Fibroblast of lung (primary cell): Measurements from ENCODE around the gene NT5C3A. TPM values are rescaled to one million over a fixed set of nuclear protein-coding genes. Genes with fewer than 3 reads are reported as not detected.

ENCODE experiments used
- DNase-seq, 2 donors: peaks; one replicate each; pipeline versions ENCODE4 v3.0.0 to v3.0.0-alpha.2; 2010; ENCODE audit warnings: low read depth in 2 of 2
- H2AFZ ChIP-seq: 2 replicates; pipeline ENCODE4 v1.5.1; 2012; ENCODE audit warnings: low read length, control low read depth, inconsistent platforms
- H3K27ac ChIP-seq: 2 replicates; pipeline ENCODE4 v1.5.1; 2011; ENCODE audit warnings: low read length, control low read depth; ENCODE audit not compliant: insufficient read depth
- H3K27me3 ChIP-seq: 2 replicates; pipeline ENCODE4 v1.5.1; 2011; ENCODE audit warnings: mild to moderate bottlenecking, low read length; ENCODE audit not compliant: control insufficient read depth, insufficient read depth
- H3K36me3 ChIP-seq: 2 replicates; pipeline ENCODE4 v1.5.1; 2011; ENCODE audit warnings: low read length; ENCODE audit not compliant: control insufficient read depth, insufficient read depth
- H3K4me1 ChIP-seq: 2 replicates; pipeline ENCODE4 v1.5.1; 2011; ENCODE audit warnings: low read length; ENCODE audit not compliant: control insufficient read depth, insufficient read depth; ENCODE audit errors: extremely low read depth
- H3K4me2 ChIP-seq: 2 replicates; pipeline ENCODE4 v1.5.1; 2011; ENCODE audit warnings: low read length, control low read depth; ENCODE audit not compliant: insufficient read depth; ENCODE audit errors: extremely low read depth
- H3K4me3 ChIP-seq, 4 experiments: fragments of 200-600 bp in 1 of 4; sonication (generic) in 1 of 4; replicated peaks in 1 of 4; 2 replicates each; pipeline ENCODE4 v1.5.1; 2011 to 2016; ENCODE audit warnings: low read length in 4 of 4, low read depth in 3 of 4, mild to moderate bottlenecking in 3 of 4, control low read depth in 2 of 4, inconsistent platforms in 1 of 4, mixed read lengths in 1 of 4; ENCODE audit not compliant: insufficient read depth in 1 of 4; ENCODE audit errors: control extremely low read depth in 1 of 4
- H3K79me2 ChIP-seq: 2 replicates; pipeline ENCODE4 v1.5.1; 2012; ENCODE audit warnings: mild to moderate bottlenecking, low read length, inconsistent platforms; ENCODE audit not compliant: control insufficient read depth, insufficient read depth
- H3K9ac ChIP-seq: 2 replicates; pipeline ENCODE4 v1.5.1; 2011; ENCODE audit warnings: mild to moderate bottlenecking, low read length, control low read depth; ENCODE audit not compliant: insufficient read depth
- H3K9me3 ChIP-seq: 2 replicates; pipeline ENCODE4 v1.5.1; 2012; ENCODE audit warnings: low read depth, low read length; ENCODE audit not compliant: control insufficient read depth, insufficient read depth
- H4K20me1 ChIP-seq: 2 replicates; pipeline ENCODE4 v1.5.1; 2011; ENCODE audit warnings: low read length; ENCODE audit not compliant: control insufficient read depth, insufficient read depth; ENCODE audit errors: extremely low read depth
- CTCF ChIP-seq, 2 donors: IDR thresholded peaks in 1 of 2; conservative IDR thresholded peaks in 1 of 2; 1 replicate in 1 of 2; 2 replicates in 1 of 2; pipeline ENCODE4 v1.5.1; 2011 to 2012; ENCODE audit warnings: low read length in 2 of 2, control low read depth in 1 of 2, inconsistent platforms in 1 of 2, low read depth in 1 of 2, mild to moderate bottlenecking in 1 of 2
- EZH2 ChIP-seq: IDR thresholded peaks from 2 replicates; pipeline ENCODE4 v1.5.1; 2012; ENCODE audit warnings: low read length, control low read depth, mild to moderate bottlenecking; ENCODE audit errors: missing control alignments
- polyA plus RNA-seq, 2 donors: library from polyadenylated mRNA; depleted of rRNA in 1 of 2; stranded (reverse) in 1 of 2; unstranded in 1 of 2; fragments of >200 nt; gene quantifications; 2 replicates each; pipeline ENCODE4 v1.2.1, GENCODE V29; 2011 to 2012; ENCODE audit warnings: missing spikeins in 1 of 2
- total RNA-seq: library from RNA; depleted of rRNA; stranded (reverse); fragments of >200 nt; gene quantifications from 2 replicates; pipeline ENCODE4 v1.2.1, GENCODE V29; 2014

The NT5C3A gene
- total and polyA plus RNA-seq, 2 donors (not counting 1 experiment from before 2014, with no cell fraction given), result 17.2 to 25.3 TPM

- Histone ChIP-seq H3K9me3 (no peaks in the 10 kb centered on the region), H3K9ac (no peak overlapping the region), H3K4me2 (no peak overlapping the region), H3K27ac (no peak overlapping the region), H2AFZ (no peak overlapping the region), H3K36me3 (no peaks in the 10 kb centered on the region), H3K4me1 (no peaks in the 10 kb centered on the region), H3K4me3 (no peak overlapping the region), H4K20me1 (no peaks in the 10 kb centered on the region), H3K27me3 (no peaks in the 10 kb centered on the region), H3K79me2 (no peaks in the 10 kb centered on the region)
- no peak for DNase-seq
- no peak for TF ChIP-seq CTCF (conservative IDR thresholded peaks at IDR 0.05 in 1 of 2, IDR thresholded peaks at IDR 0.05 in 1 of 2; ENCODE audit: low read depth in 1 of 2, low read length in 2 of 2)
Measured at GRCh38 chr7:33070277-33070676, 7.7 kb upstream of the NT5C3A start.

- Histone ChIP-seq H3K27ac (no peak overlapping the region), H3K36me3 (no peaks in the 10 kb centered on the region), H3K79me2 (no peaks in the 10 kb centered on the region), H3K4me3 (no peak overlapping the region), H2AFZ (no peak overlapping the region), H3K4me1 (no peaks in the 10 kb centered on the region), H3K4me2 (no peak overlapping the region), H3K9ac (no peak overlapping the region), H4K20me1 (no peaks in the 10 kb centered on the region), H3K27me3 (no peaks in the 10 kb centered on the region), H3K9me3 (no peaks in the 10 kb centered on the region)
- TF ChIP-seq CTCF (conservative IDR thresholded peaks at IDR 0.05 in 1 of 2, IDR thresholded peaks at IDR 0.05 in 1 of 2; ENCODE audit: low read depth in 1 of 2, low read length in 2 of 2) (no peak), EZH2 (no peak)
- no peak for DNase-seq
Measured at GRCh38 chr7:33067921-33068320, 5.3 kb upstream of the NT5C3A start.

GRCh38 chr7:33066771-33067170, 4.2 kb upstream of the NT5C3A start:
- Histone ChIP-seq H3K36me3 (no peaks in the 10 kb centered on the region), H3K9me3 (no peaks in the 10 kb centered on the region), H3K9ac (no peak overlapping the region), H3K27me3 (no peaks in the 10 kb centered on the region), H3K4me1 (no peaks in the 10 kb centered on the region), H3K27ac (no peak overlapping the region), H3K4me3 (no peak overlapping the region), H3K79me2 (peaks cover 6% of the 10 kb centered on the region), H3K4me2 (no peak overlapping the region), H2AFZ (no peak overlapping the region), H4K20me1 (no peaks in the 10 kb centered on the region)
- no peak for TF ChIP-seq EZH2
- DNase-seq, result no peak
